Brain microvascular endothelial cell (primary cell): ENCODE measurements around the gene NR4A2.

ENCODE experiments used
- DNase-seq: peaks from one replicate; pipeline ENCODE4 v3.0.0-alpha.2; 2020
- H3K27ac ChIP-seq: fragments of 250-450 bp; sonication (Bioruptor Pico); 2 replicates; pipeline ENCODE4 v1.5.1; 2020; ENCODE audit warnings: mild to moderate bottlenecking, moderate library complexity
- H3K27me3 ChIP-seq: fragments of 250-450 bp; sonication (Bioruptor Pico); replicated peaks from 2 replicates; pipeline ENCODE4 v1.5.1; 2020; ENCODE audit warnings: mild to moderate bottlenecking
- H3K36me3 ChIP-seq: fragments of 250-450 bp; sonication (Bioruptor Pico); replicated peaks from 2 replicates; pipeline ENCODE4 v1.5.1; 2020; ENCODE audit warnings: mild to moderate bottlenecking
- H3K4me3 ChIP-seq: 2 replicates; pipeline ENCODE4 v1.5.1; 2011; ENCODE audit warnings: low read depth, mild to moderate bottlenecking, control low read depth, low read length, moderate library complexity
- in situ Hi-C: cut with HindIII; loops from 2 replicates; pipeline ENCODE4 v1.10.0; 2017; ENCODE audit warnings: low sequenced_read_pairs, low pct_ligation_motif_present
- TF ChIP-seq, protein P1 (sequence below): IDR thresholded peaks from 2 replicates; pipeline ENCODE4 v1.5.1; 2011; ENCODE audit warnings: low read depth, mild to moderate bottlenecking, moderate library complexity, low read length, control low read depth, inconsistent platforms; ENCODE audit errors: missing control alignments

The NR4A2 gene

DNA sequence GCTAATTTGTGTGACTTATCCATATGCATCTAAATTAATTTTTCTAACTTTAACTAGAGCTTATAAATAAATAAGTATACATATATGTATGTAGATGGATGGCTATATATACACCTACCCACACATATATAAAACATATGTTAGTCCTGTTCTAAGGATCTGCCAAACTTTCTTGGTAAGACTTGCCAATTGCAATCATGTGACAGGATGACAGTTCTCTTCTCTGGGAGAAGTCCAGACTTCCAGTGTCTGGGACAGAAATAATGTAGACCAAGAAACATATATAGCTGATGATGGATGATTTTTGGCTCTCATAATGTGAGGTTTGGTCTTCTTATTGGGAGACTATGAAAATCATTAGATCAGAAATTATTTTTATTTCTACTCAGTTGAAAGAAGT, 30.6 kb upstream of the NR4A2 start:
- in situ Hi-C loops, result no loop called here
- no peaks in the 10 kb centered on the region for H3K36me3 ChIP-seq
- H3K27ac ChIP-seq, result no peak overlapping the region
- TF ChIP-seq, protein P1, sequence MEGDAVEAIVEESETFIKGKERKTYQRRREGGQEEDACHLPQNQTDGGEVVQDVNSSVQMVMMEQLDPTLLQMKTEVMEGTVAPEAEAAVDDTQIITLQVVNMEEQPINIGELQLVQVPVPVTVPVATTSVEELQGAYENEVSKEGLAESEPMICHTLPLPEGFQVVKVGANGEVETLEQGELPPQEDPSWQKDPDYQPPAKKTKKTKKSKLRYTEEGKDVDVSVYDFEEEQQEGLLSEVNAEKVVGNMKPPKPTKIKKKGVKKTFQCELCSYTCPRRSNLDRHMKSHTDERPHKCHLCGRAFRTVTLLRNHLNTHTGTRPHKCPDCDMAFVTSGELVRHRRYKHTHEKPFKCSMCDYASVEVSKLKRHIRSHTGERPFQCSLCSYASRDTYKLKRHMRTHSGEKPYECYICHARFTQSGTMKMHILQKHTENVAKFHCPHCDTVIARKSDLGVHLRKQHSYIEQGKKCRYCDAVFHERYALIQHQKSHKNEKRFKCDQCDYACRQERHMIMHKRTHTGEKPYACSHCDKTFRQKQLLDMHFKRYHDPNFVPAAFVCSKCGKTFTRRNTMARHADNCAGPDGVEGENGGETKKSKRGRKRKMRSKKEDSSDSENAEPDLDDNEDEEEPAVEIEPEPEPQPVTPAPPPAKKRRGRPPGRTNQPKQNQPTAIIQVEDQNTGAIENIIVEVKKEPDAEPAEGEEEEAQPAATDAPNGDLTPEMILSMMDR, result no peak
- H3K27me3 ChIP-seq, result no peaks in the 10 kb centered on the region
- no peak overlapping the region for H3K4me3 ChIP-seq
- no peak for DNase-seq

DNA sequence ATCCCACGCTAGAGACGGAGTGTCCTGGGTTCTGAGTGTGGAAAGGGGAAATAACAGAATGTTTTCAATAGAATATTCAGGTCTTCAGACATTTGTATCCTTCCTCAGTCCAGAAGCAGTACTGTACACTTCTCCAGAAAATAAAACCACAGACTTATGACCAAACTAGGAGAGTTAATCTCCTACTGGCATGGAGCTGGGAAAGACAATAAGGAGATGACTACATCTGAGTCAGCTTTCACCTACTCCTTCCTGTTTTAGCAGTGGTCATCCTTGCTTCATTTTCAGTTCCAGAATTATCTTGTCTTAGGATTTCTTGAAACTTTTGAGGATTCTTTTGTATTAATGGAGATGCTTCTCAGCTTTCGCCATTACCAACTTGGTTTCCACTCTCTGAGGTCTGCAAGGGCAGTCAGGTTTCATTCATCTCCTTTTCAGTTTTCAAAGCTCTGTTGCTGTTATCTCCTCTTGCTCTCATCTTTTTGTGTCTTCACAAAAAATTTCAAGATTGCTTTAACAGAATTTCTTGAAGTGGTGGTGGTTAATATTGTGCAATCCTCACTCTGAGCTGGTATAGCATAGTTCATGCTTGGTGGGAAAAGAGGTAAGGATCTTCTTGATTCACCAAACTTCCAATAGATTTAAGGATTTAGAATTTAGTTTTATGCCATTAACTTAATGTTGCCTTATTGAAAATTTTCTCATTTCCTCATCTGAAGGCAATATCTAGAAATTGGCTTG, 23.7 kb upstream of the NR4A2 start:
- Histone ChIP-seq H3K36me3 (no peaks in the 10 kb centered on the region), H3K4me3 (no peak overlapping the region), H3K27me3 (no peaks in the 10 kb centered on the region), H3K27ac (no peak overlapping the region)
- in situ Hi-C loops, result no loop called here
- no peak for DNase-seq
- TF ChIP-seq, protein P1, result no peak

DNA sequence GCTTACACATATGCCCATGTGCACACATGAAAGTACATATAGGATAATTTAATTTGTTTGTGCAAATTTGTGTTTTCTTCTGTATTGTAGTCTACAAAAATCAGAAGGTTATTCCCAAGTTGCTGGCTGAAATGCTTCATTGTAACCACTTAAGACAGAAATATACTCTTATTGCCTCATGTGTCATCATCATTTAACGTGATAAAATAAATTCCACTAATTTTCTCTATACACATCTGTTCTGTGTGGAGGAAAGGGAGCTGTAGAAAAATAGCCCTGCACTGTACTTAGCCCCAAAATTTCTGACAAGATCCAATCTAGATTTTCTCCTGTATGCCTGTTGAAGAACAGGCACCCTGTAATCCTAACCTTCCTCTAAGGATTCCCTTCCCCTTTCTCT, 20.4 kb upstream of the NR4A2 start:
- in situ Hi-C loops, result no loop called here
- TF ChIP-seq, protein P1, result no peak
- no peaks in the 10 kb centered on the region for H3K27me3 ChIP-seq
- no peaks in the 10 kb centered on the region for H3K36me3 ChIP-seq
- no peak for DNase-seq
- no peak overlapping the region for H3K4me3 ChIP-seq
- no peak overlapping the region for H3K27ac ChIP-seq

DNA sequence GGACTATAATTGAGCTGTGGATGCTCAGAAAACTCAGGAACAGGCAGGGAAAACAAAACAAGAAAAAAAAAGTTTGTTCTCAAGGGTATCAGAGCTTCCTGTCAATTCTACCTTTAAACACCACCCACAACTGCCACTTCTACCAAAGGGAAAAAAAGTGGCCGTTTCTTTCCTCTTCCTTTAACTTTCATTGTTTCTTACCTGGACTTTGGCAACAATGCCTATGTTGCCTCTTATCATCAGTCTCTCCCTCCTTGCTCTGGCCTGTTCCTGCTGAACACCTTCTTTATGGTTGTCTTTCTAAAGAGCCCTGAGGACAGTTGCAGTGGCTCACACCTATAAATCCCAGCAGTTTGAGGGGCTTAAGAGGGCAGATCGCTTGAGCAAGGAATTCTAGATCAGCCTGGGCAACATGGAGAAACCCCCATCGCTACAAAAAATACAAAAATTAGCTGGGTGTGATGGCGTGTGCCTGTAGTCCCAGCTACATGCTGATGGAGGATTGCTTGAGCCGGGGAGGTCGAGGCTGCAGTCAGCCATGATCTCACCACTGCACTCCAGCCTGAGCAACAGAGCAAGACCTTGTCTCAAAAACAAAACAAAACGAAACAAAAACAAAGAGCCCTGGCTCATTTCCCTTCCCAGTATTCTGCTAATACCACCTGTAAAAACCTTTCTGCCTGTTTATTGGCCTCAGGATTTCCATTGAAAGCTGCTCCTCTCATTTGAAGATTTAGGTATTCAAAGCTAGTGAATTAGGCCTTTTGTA, 18.0 kb upstream of the NR4A2 start:
- no peak for DNase-seq
- TF ChIP-seq, protein P1, result no peak
- Histone ChIP-seq H3K27ac (no peak overlapping the region), H3K36me3 (no peaks in the 10 kb centered on the region), H3K27me3 (no peaks in the 10 kb centered on the region), H3K4me3 (no peak overlapping the region)
- in situ Hi-C loops, result no loop called here

DNA sequence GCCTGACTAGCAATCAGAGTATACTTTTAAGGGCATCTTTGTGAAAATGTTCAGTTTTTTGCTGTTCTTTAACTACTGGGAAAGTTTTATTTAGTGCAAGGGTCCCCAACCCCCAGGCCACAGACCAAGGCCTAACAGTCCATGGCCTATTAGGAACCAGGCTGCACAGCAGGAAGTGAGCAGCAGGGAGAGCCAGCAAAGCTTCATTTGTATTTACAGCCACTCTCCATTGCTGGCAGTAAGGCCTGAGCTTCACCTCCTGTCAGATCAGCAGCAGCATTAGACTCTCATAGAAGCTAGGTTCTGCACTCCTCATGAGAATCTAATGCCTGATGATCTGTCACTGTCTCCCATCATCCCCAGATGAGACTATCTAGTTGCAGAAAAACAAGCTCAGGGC, 17.1 kb upstream of the NR4A2 start:
- TF ChIP-seq, protein P1, result no peak
- no peaks in the 10 kb centered on the region for H3K36me3 ChIP-seq
- DNase-seq, result no peak
- in situ Hi-C loops, result loop anchor here (25.0 kb wide), 3 partner anchors 238 to 838 kb away; no protein-coding TSS in a partner anchor
- H3K4me3 ChIP-seq, result no peak overlapping the region
- no peaks in the 10 kb centered on the region for H3K27me3 ChIP-seq
- H3K27ac ChIP-seq, result no peak overlapping the region
